ENCODE results near the gene C5orf34.

DNA sequence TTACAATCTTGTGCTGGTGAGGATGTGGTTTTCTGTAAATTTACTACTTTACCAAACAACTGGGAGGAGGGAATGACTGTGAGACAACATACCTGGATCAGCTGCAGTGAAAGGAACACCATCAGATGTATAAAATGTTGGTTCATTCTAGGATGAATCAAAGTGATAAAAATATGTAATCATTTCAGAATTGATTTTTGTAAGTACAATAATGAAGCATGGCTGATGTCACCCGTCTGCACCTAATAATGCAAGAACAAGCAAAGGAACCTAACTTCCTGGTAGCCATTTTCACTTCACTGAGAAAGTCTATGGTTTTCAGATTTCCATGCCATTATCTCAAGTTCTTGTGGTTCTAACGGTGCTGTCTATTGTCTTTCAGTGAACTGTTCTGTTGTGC is 18.7 kb upstream of the C5orf34 start:
- TF ChIP-seq POLR2AphosphoS5 (IDR thresholded peaks at IDR 0.05) (no peak), CTCF (IDR thresholded peaks at IDR 0.05) (no peak), POLR2A (IDR thresholded peaks at IDR 0.05) (no peak)
